HCT116 (cell line): ENCODE results near the gene LRRN3. TPM values are rescaled to one million over a fixed set of nuclear protein-coding genes. Genes with fewer than 3 reads are reported as not detected.

Source experiments
- ATAC-seq: fragments of 200-7000 bp; cut with Tn5 transposase; 2 replicates; pipeline ENCODE4 v1.9.1; 2020; ENCODE audit warnings: mild to moderate bottlenecking, moderate library complexity
- BruUV-seq: library from RNA; stranded (reverse); fragments of 400-500 nt; replicated peaks from 2 replicates; lab custom pipeline; 2021; lab: Mats Ljungman, UMichigan
- CTCF ChIA-PET: fragments of 300-600 bp; sonication (Branson Sonifier 250); formaldehyde crosslinking; loops from one replicate; lab custom pipeline; 2021; ENCODE audit warnings: antibody characterized with exemption; lab: Charles Lee
- POLR2A ChIA-PET: fragments of 300-600, 350-600 bp; sonication (Branson Sonifier 250); formaldehyde crosslinking; loops from one replicate; lab custom pipeline; 2021; ENCODE audit warnings: antibody characterized with exemption; lab: Charles Lee
- RAD21 ChIA-PET, 2 experiments: fragments of 300-600 bp; sonication (Branson Sonifier 250); formaldehyde crosslinking; loops; one replicate each; lab custom pipeline; 2023; ENCODE audit warnings: low total read pairs in 2 of 2; ENCODE audit not compliant: uncharacterized antibody in 2 of 2, unreplicated experiment in 2 of 2, low non-redundant PET in 1 of 2; lab: Charles Lee
- DNase-seq: peaks from one replicate; pipeline ENCODE4 v3.0.0-alpha.2; 2010; ENCODE audit warnings: low read depth, low spot score
- H2AFZ ChIP-seq: fragments of 200-600 bp; shearing (Covaris generic), sonication (generic); 2 replicates; pipeline ENCODE4 v1.6.1; 2017; ENCODE audit warnings: low read depth, mixed run types, mixed read lengths, antibody characterized with exemption, low read length; ENCODE audit not compliant: poor library complexity, severe bottlenecking
- H3K27ac ChIP-seq: 2 replicates; pipeline ENCODE4 v1.5.1; 2012; ENCODE audit warnings: low read depth, low read length
- H3K27me3 ChIP-seq: fragments of 200-600 bp; sonication (generic); 2 replicates; pipeline ENCODE4 v1.6.1; 2016; ENCODE audit warnings: mixed run types, low read length, mixed read lengths; ENCODE audit not compliant: insufficient read depth
- H3K36me3 ChIP-seq, 2 experiments: fragments of 200-500 bp in 1 of 2; fragments of 200-600 bp in 1 of 2; sonication (Bioruptor generic) in 1 of 2; sonication (generic) in 1 of 2; 2 replicates each; pipeline versions ENCODE4 v1.5.1 to v1.6.1; 2014 to 2016; ENCODE audit warnings: low read length in 2 of 2, inconsistent platforms in 1 of 2, mixed read lengths in 1 of 2, mixed run types in 1 of 2; ENCODE audit not compliant: insufficient read depth in 2 of 2, control insufficient read depth in 1 of 2
- H3K4me1 ChIP-seq, 2 experiments: fragments of 200-600 bp in 1 of 2; sonication (generic) in 1 of 2; 2 replicates each; pipeline versions ENCODE4 v1.5.1 to v1.6.1; 2012 to 2017; ENCODE audit warnings: low read length in 2 of 2, inconsistent platforms in 1 of 2, mild to moderate bottlenecking in 1 of 2, mixed read lengths in 1 of 2, mixed run types in 1 of 2, moderate library complexity in 1 of 2; ENCODE audit not compliant: insufficient read depth in 2 of 2, control insufficient read depth in 1 of 2
- H3K4me2 ChIP-seq: fragments of 200-600 bp; sonication (generic); 2 replicates; pipeline ENCODE4 v1.6.1; 2017; ENCODE audit warnings: mixed run types, low read length, mixed read lengths
- H3K4me3 ChIP-seq, 2 experiments: fragments of 200-600 bp in 1 of 2; sonication (generic) in 1 of 2; replicated peaks in 1 of 2; 2 replicates each; pipeline ENCODE4 v1.5.1; 2011 to 2016; ENCODE audit warnings: low read length in 2 of 2, control low read depth in 1 of 2, low read depth in 1 of 2, mild to moderate bottlenecking in 1 of 2, mixed read lengths in 1 of 2, mixed run types in 1 of 2
- H3K79me2 ChIP-seq: fragments of 200-600 bp; sonication (generic); 2 replicates; pipeline ENCODE4 v1.6.1; 2017; ENCODE audit warnings: mild to moderate bottlenecking, mixed run types, low read length, moderate library complexity, mixed read lengths; ENCODE audit not compliant: insufficient read depth
- H3K9ac ChIP-seq: fragments of 200-600 bp; sonication (generic); 2 replicates; pipeline ENCODE4 v1.6.1; 2016; ENCODE audit warnings: low read length, mixed read lengths
- H3K9me2 ChIP-seq: fragments of 200-600 bp; sonication (generic), shearing (Covaris generic); 2 replicates; pipeline ENCODE4 v1.6.1; 2017; ENCODE audit warnings: mixed run types, mild to moderate bottlenecking, moderate library complexity; ENCODE audit not compliant: insufficient read depth
- H3K9me3 ChIP-seq, 2 experiments: fragments of 200-500 bp in 1 of 2; fragments of 200-600 bp in 1 of 2; sonication (Bioruptor generic) in 1 of 2; sonication (generic) in 1 of 2; 2 replicates each; pipeline ENCODE4 v1.6.1; 2014 to 2017; ENCODE audit warnings: low read length in 2 of 2, mixed read lengths in 2 of 2, inconsistent platforms in 1 of 2, low read depth in 1 of 2, mild to moderate bottlenecking in 1 of 2, mixed run types in 1 of 2, moderate library complexity in 1 of 2; ENCODE audit not compliant: control insufficient read depth in 1 of 2, insufficient read depth in 1 of 2
- H4K20me1 ChIP-seq: fragments of 200-600 bp; sonication (generic), shearing (Covaris generic); 2 replicates; pipeline ENCODE4 v1.6.1; 2017; ENCODE audit warnings: mixed run types, mild to moderate bottlenecking, moderate library complexity; ENCODE audit not compliant: insufficient read depth
- CBX3 ChIP-seq: IDR thresholded peaks from 2 replicates; pipeline ENCODE4 v1.6.1; 2012; ENCODE audit warnings: low read depth
- CEBPB ChIP-seq: IDR thresholded peaks from 2 replicates; pipeline ENCODE4 v1.6.1; 2012; ENCODE audit warnings: low read depth
- EGR1 ChIP-seq: IDR thresholded peaks from 2 replicates; pipeline ENCODE4 v1.6.1; 2012; ENCODE audit warnings: low read depth
- ELF1 ChIP-seq: IDR thresholded peaks from 2 replicates; pipeline ENCODE4 v1.6.1; 2012; ENCODE audit warnings: low read depth, borderline replicate concordance
- EZH2 ChIP-seq: fragments of 200-600 bp; sonication (generic); IDR thresholded peaks from 2 replicates; pipeline ENCODE4 v1.6.1; 2017; ENCODE audit warnings: antibody characterized with exemption, mixed run types
- EZH2phosphoT487 ChIP-seq: fragments of 200-600 bp; IDR thresholded peaks from 2 replicates; pipeline ENCODE4 v1.6.1; 2018; ENCODE audit warnings: antibody characterized with exemption, borderline replicate concordance
- JUND ChIP-seq: IDR thresholded peaks from 2 replicates; pipeline ENCODE4 v1.6.1; 2012
- POLR2A ChIP-seq: IDR thresholded peaks from 2 replicates; pipeline ENCODE4 v1.7.0; 2011; ENCODE audit warnings: borderline replicate concordance; ENCODE audit not compliant: insufficient read depth, insufficient read length; ENCODE audit errors: extremely low read depth
- POLR2AphosphoS5 ChIP-seq: IDR thresholded peaks from 2 replicates; pipeline ENCODE4 v1.6.1; 2011; ENCODE audit warnings: mild to moderate bottlenecking, low read depth, low read length, moderate library complexity
- RAD21 ChIP-seq: IDR thresholded peaks from 2 replicates; pipeline ENCODE4 v1.6.1; 2012; ENCODE audit warnings: low read depth, mild to moderate bottlenecking
- SP1 ChIP-seq: IDR thresholded peaks from 2 replicates; pipeline ENCODE4 v1.6.1; 2012; ENCODE audit warnings: low read depth
- SRF ChIP-seq: IDR thresholded peaks from 2 replicates; pipeline ENCODE4 v1.6.1; 2012; ENCODE audit warnings: low read depth
- TCF7L2 ChIP-seq: IDR thresholded peaks from 2 replicates; pipeline ENCODE4 v1.7.0; 2011; ENCODE audit warnings: borderline replicate concordance, inconsistent platforms; ENCODE audit not compliant: insufficient read depth, insufficient read length; ENCODE audit errors: extremely low read depth
- YY1 ChIP-seq: IDR thresholded peaks from 2 replicates; pipeline ENCODE4 v1.6.1; 2011; ENCODE audit warnings: low read length, low read depth, moderate library complexity, mild to moderate bottlenecking; ENCODE audit not compliant: insufficient replicate concordance; ENCODE audit errors: extremely low read depth
- ZFX ChIP-seq: fragments of 450-650 bp; IDR thresholded peaks from 2 replicates; pipeline ENCODE4 v1.6.1; 2017
- ZNF274 ChIP-seq: fragments of 200-500 bp; sonication (Bioruptor generic); IDR thresholded peaks from 2 replicates; pipeline ENCODE4 v1.6.1; 2014; ENCODE audit warnings: mild to moderate bottlenecking, low read depth, low read length, inconsistent platforms
- intact Hi-C: fragments of 100-400 bp; cut with micrococcal nuclease; formaldehyde crosslinking; loops from 2 replicates; pipeline ENCODE4 v1.10.0; 2022
- total RNA-seq: library from RNA; stranded (reverse); gene quantifications from one replicate; pipeline ENCODE4 v1.2.1, GENCODE V29; 2021; ENCODE audit not compliant: unreplicated experiment
- TF ChIP-seq, protein P1 (sequence below): IDR thresholded peaks from 2 replicates; pipeline ENCODE4 v1.6.1; 2012; ENCODE audit warnings: low read depth
- TF ChIP-seq, protein P2 (sequence below): IDR thresholded peaks from 2 replicates; pipeline ENCODE4 v1.6.1; 2012
- TF ChIP-seq, protein P3 (sequence below): IDR thresholded peaks from 2 replicates; pipeline ENCODE4 v1.6.1; 2012

The LRRN3 gene
- total RNA-seq, 1 experiment from 2014 or later: 0.07 TPM

DNA sequence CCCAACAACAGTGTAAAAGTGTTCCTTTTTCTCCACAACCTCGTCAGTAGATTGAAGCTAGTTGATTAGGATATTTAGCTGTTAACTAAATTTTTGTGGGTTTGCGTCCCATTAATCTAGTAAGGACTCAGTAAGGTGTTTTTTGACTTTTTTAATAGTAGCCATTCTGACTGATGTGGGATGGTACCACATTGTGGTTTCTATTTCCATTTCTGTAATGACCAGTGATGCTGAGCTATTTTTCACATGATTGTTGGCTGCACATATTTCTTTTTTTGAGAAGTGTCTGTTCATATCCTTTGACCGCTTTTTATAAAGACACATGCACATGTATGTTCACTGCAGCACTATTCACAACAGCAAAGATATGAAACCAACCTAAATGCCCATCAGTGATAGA is 5.6 kb upstream of the LRRN3 start:
- no TSS peak for BruUV-seq
- Histone ChIP-seq H3K27ac (no peak overlapping the region), H3K9me2 (no peaks in the 10 kb centered on the region), H3K4me3 (no peak overlapping the region), H3K36me3 (no peaks in the 10 kb centered on the region), H2AFZ (no peak overlapping the region), H3K9ac (no peak overlapping the region), H4K20me1 (no peaks in the 10 kb centered on the region), H3K9me3 (no peaks in the 10 kb centered on the region), H3K4me1 (no peaks in the 10 kb centered on the region), H3K79me2 (no peaks in the 10 kb centered on the region), H3K27me3 (no peaks in the 10 kb centered on the region)
- CTCF ChIA-PET: no interaction called here
- DNase-seq: no peak
- intact Hi-C loops: no loop called here
- RAD21 ChIA-PET: no interaction called here
- POLR2A ChIA-PET: no interaction called here
- ATAC-seq: no peak
- TF ChIP-seq JUND (no peak), ZFX (no peak), YY1 (no peak), SRF (no peak), EZH2phosphoT487 (no peak), CEBPB (no peak), ZNF274 (no peak), EZH2 (no peak), EGR1 (no peak), CBX3 (no peak), ELF1 (no peak), POLR2AphosphoS5 (no peak), POLR2A (no peak), SP1 (no peak), TCF7L2 (no peak), RAD21 (no peak)
- TF ChIP-seq, protein P1, sequence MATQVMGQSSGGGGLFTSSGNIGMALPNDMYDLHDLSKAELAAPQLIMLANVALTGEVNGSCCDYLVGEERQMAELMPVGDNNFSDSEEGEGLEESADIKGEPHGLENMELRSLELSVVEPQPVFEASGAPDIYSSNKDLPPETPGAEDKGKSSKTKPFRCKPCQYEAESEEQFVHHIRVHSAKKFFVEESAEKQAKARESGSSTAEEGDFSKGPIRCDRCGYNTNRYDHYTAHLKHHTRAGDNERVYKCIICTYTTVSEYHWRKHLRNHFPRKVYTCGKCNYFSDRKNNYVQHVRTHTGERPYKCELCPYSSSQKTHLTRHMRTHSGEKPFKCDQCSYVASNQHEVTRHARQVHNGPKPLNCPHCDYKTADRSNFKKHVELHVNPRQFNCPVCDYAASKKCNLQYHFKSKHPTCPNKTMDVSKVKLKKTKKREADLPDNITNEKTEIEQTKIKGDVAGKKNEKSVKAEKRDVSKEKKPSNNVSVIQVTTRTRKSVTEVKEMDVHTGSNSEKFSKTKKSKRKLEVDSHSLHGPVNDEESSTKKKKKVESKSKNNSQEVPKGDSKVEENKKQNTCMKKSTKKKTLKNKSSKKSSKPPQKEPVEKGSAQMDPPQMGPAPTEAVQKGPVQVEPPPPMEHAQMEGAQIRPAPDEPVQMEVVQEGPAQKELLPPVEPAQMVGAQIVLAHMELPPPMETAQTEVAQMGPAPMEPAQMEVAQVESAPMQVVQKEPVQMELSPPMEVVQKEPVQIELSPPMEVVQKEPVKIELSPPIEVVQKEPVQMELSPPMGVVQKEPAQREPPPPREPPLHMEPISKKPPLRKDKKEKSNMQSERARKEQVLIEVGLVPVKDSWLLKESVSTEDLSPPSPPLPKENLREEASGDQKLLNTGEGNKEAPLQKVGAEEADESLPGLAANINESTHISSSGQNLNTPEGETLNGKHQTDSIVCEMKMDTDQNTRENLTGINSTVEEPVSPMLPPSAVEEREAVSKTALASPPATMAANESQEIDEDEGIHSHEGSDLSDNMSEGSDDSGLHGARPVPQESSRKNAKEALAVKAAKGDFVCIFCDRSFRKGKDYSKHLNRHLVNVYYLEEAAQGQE: no peak
- TF ChIP-seq, protein P2, sequence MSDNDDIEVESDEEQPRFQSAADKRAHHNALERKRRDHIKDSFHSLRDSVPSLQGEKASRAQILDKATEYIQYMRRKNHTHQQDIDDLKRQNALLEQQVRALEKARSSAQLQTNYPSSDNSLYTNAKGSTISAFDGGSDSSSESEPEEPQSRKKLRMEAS: no peak
- TF ChIP-seq, protein P3, sequence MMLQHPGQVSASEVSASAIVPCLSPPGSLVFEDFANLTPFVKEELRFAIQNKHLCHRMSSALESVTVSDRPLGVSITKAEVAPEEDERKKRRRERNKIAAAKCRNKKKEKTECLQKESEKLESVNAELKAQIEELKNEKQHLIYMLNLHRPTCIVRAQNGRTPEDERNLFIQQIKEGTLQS: no peak
- TF ChIP-seq, all 23 proteins: peak for 0
- H3K4me2 ChIP-seq: no peak overlapping the region
